Gastroesophageal sphincter (tissue), 4 donors: ENCODE data around the gene ZBTB4. TPM values are rescaled to one million over a fixed set of nuclear protein-coding genes. Genes with fewer than 3 reads are reported as not detected.
A peak's percentile ranks its signal among the peaks of the same experiment; 100 is the strongest.
"Not testable (repeated sequence)": the region's sequence is repeated elsewhere in the genome, so short reads cannot be mapped to it uniquely, and the experiment has no call there.

Experiments
- ATAC-seq: fragments of 150-250 bp; one replicate; pipeline ENCODE4 v1.9.1; 2016; ENCODE audit warnings: mild to moderate bottlenecking, moderate library complexity
- H3K27ac ChIP-seq, 4 donors: fragments of 200-600 bp; sonication (generic) in 3 of 4; 1 replicate in 3 of 4; 2 replicates in 1 of 4; pipeline ENCODE4 v1.5.1; 2016 to 2019
- H3K27me3 ChIP-seq: fragments of 200-600 bp; sonication (generic); one replicate; pipeline ENCODE4 v1.5.1; 2019
- H3K36me3 ChIP-seq, 2 donors: fragments of 200-600 bp; sonication (generic); one replicate each; pipeline ENCODE4 v1.5.1; 2019; ENCODE audit warnings: control low read depth in 1 of 2
- H3K4me1 ChIP-seq, 3 donors: fragments of 200-600 bp; sonication (generic); 1 replicate in 2 of 3; 2 replicates in 1 of 3; pipeline ENCODE4 v1.5.1; 2016 to 2019; ENCODE audit warnings: control low read depth in 2 of 3
- H3K4me3 ChIP-seq, 2 donors: fragments of 200-600 bp; sonication (generic); one replicate each; pipeline ENCODE4 v1.5.1; 2019; ENCODE audit warnings: mild to moderate bottlenecking in 1 of 2, moderate library complexity in 1 of 2
- H3K9me3 ChIP-seq, 3 donors: fragments of 200-600 bp; sonication (generic); one replicate each; pipeline ENCODE4 v1.5.1; 2017 to 2019; ENCODE audit warnings: control low read depth in 2 of 3
- CTCF ChIP-seq, 4 experiments: fragments of 200-600 bp in 2 of 4; fragments of 450-650 bp in 2 of 4; sonication (generic) in 1 of 4; IDR thresholded peaks; one replicate each; pipeline ENCODE4 v1.5.1; 2017 to 2019; ENCODE audit warnings: antibody characterized with exemption in 4 of 4, mild to moderate bottlenecking in 2 of 4, moderate library complexity in 2 of 4
- EP300 ChIP-seq: sonication (generic); formaldehyde crosslinking; IDR thresholded peaks from one replicate; pipeline ENCODE4 v1.6.1; 2017; ENCODE audit warnings: antibody characterized with exemption, mild to moderate bottlenecking
- POLR2A ChIP-seq, 2 donors: fragments of 450-650 bp; IDR thresholded peaks; one replicate each; pipeline ENCODE4 v1.6.1; 2017; ENCODE audit warnings: antibody characterized with exemption in 2 of 2, mild to moderate bottlenecking in 2 of 2, moderate library complexity in 1 of 2
- POLR2AphosphoS5 ChIP-seq: sonication (generic); formaldehyde crosslinking; IDR thresholded peaks from one replicate; pipeline ENCODE4 v1.6.1; 2017; ENCODE audit warnings: antibody characterized with exemption
- WGBS, 2 donors: methylation state at CpG; one replicate each; pipeline ENCODE4 v1.1.5; 2018; ENCODE audit warnings: low coverage in 1 of 2; 5-methylcytosine and 5-hydroxymethylcytosine counted together
- total RNA-seq, 4 donors: library from RNA; depleted of rRNA; stranded (reverse); fragments of >200 nt; gene quantifications; one replicate each; pipeline ENCODE4 v1.1.0, GENCODE V29; 2016

The ZBTB4 gene
- total RNA-seq, 4 donors from 2014 or later: 68.4 to 115 (median 80.2) TPM

- peak overlapping the region in 1 of 2 donors; percentile 100 for H3K4me3 ChIP-seq
- TF ChIP-seq POLR2AphosphoS5 (no peak), EP300 (no peak), CTCF (IDR thresholded peaks at IDR 0.05) (no peak), POLR2A (IDR thresholded peaks at IDR 0.05) (no peak)
- ATAC-seq: no peak
- H3K27me3 ChIP-seq: no peaks in the 10 kb centered on the region
- peaks cover 4 to 87% (median 36%) of the 10 kb centered on the region in 3 donors for H3K4me1 ChIP-seq
- H3K36me3 ChIP-seq: no peaks in the 10 kb centered on the region
- no peaks in the 10 kb centered on the region for H3K9me3 ChIP-seq
- H3K27ac ChIP-seq: peak overlapping the region; percentile 39 to 100 (median 100)
- 16 to 25% methylated on average over 2 to 3 of the region's 3 CpGs for whole genome bisulfite sequencing, 2 donors
Observed at GRCh38 chr17:7476494-7476893, 2.9 kb downstream of the ZBTB4 start.

DNA sequence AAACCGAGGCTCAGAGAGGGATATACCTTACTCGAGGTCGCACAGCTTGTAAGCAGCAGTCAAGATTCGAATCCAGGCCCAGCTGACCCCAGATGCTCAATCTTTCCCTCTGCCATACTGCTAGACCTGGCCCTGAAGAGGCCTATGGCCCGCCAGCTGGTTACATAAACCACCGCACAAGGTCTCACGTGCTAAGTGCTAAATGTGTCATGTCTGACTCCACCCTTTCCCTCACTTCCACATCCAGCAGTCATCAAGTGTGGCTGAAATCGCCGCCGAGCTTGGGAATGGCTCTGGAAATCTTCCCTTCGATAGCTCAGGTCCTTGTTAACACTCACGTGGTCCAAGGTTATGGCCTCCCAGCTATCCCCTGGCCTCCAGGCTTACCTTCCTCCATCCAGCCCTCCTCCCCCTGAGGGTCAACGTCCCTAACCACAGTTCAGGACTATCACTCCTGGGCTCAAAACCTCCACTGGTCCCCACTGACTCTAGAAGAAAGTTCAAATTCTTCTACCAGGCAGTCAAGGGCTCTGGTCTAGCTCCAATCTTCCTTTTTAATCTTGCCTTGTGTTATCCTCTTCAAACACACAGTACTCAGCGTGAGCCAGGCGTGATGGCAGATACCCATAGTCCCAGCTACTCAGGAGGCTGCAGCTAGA lies 3.5 kb downstream of the ZBTB4 start:
- WGBS, 2 donors: 15 to 40% methylated on average over 5 to 15 of the region's 15 CpGs
- no peaks in the 10 kb centered on the region for H3K36me3 ChIP-seq
- TF ChIP-seq POLR2A (IDR thresholded peaks at IDR 0.05) (no peak), CTCF (IDR thresholded peaks at IDR 0.05) (no peak), POLR2AphosphoS5 (peak; percentile 61), EP300 (no peak)
- peaks cover 4 to 89% (median 36%) of the 10 kb centered on the region in 3 donors for H3K4me1 ChIP-seq
- no peaks in the 10 kb centered on the region for H3K27me3 ChIP-seq
- no peaks in the 10 kb centered on the region for H3K9me3 ChIP-seq
- no peak overlapping the region for H3K4me3 ChIP-seq
- peak; percentile 68 for ATAC-seq
- H3K27ac ChIP-seq: peak overlapping the region; percentile 39 to 100 (median 100)

DNA sequence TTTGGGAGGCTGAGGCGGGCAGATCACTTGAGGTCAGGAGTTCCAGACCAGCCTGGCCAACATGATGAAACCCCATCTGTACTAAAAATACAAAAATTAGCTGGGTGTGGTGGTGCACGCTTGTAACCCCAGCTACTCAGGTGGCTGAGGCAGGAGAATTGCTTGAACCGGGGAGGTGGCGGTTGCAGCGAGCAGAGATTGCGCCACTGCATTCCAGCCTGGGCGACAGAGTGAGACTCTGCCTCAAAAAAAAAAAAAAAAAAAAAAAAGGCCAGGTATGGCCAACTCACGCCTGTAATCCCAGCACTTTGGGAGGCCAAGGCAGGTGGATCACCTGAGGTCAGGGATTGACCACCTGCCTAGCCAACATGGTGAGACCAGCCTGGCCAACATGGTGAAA lies 4.7 kb downstream of the ZBTB4 start:
- WGBS, 2 donors: 84 to 98% methylated on average over 6 to 7 of the region's 8 CpGs
- H3K4me3 ChIP-seq, H3K27me3 ChIP-seq, H3K9me3 ChIP-seq, H3K36me3 ChIP-seq, ATAC-seq: not testable (repeated sequence)
- Histone ChIP-seq H3K27ac (peak overlapping the region in 3 of 4 donors; percentile 99 to 100 (median 100)), H3K4me1 (peaks cover 4 to 89% (median 31%) of the 10 kb centered on the region in 3 donors)

DNA sequence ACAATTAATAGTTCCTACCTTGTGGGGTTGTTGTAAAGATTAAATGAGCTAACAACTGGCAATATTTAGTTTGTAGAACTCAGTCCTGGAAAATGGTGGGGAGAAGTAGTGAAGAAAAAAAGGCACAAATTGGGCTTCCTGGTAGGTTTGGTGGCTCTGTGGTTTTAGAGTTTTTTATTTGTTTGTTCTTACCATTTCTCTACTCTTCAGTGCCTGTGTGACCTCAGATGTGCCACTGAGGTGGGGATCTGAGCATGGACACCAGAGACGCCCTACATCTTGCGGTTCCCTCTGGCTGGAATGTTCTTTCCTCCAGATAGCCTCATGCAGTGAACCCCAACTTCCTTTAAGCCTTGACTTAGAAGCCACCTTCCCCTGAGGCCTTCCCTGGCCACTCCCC lies 7.7 kb downstream of the ZBTB4 start:
- H3K9me3 ChIP-seq: no peaks in the 10 kb centered on the region
- peaks cover 0 to 3% of the 10 kb centered on the region in 2 donors for H3K36me3 ChIP-seq
- no peak for TF ChIP-seq POLR2AphosphoS5
- H3K27me3 ChIP-seq: no peaks in the 10 kb centered on the region
- peaks cover 0 to 97% (median 26%) of the 10 kb centered on the region in 3 donors for H3K4me1 ChIP-seq
- 86% methylated on average over 2 of the region's 2 CpGs; no CpG with 5 or more reads in 1 of the 2 donors for whole genome bisulfite sequencing, 2 donors
- H3K4me3 ChIP-seq: no peak overlapping the region
- ATAC-seq: no peak
- peak overlapping the region in 2 of 4 donors; percentile 4 to 28 for H3K27ac ChIP-seq

DNA sequence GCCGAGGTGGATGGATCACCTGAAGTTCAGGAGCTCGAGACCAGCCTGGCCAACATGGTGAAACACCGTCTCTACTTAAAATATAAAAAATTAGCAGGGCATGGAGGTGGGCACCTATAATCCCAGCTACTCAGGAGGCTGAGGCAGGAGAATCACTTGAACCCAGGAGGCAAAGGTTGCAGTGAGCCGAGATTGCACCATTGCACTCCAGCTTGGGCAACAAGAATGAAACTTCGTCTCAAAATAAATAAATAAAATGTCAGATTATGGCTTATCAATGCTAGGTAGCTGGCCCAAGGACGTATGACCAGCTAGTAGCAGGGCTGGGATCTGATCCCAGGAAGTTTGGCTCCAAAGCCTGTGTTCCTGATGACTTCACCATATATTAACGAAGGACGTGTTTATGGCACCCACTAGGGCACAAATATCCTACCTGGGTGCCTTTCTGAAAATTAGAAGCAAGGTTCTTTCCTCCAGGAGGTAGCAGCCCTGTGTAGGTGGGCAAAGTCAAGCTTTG lies 8.9 kb downstream of the ZBTB4 start:
- WGBS, 2 donors: 74 to 94% methylated on average over 3 to 8 of the region's 8 CpGs
- peaks cover 2 to 97% (median 24%) of the 10 kb centered on the region in 3 donors for H3K4me1 ChIP-seq

GRCh38 chr17:7469843-7470242 lies 9.6 kb downstream of the ZBTB4 start:
- Histone ChIP-seq H3K36me3 (peaks cover 0 to 20% of the 10 kb centered on the region in 2 donors), H3K27ac (peak overlapping the region in 1 of 4 donors; percentile 28), H3K4me1 (peaks cover 2 to 92% (median 17%) of the 10 kb centered on the region in 3 donors)
- not testable (repeated sequence) for H3K27me3 ChIP-seq, H3K4me3 ChIP-seq, ATAC-seq, H3K9me3 ChIP-seq
- WGBS, 2 donors: 87 to 92% methylated on average over 3 to 12 of the region's 12 CpGs

More for the DNA sequence above, 8.9 kb downstream of the ZBTB4 start:
- H3K4me3 ChIP-seq, H3K27me3 ChIP-seq, ATAC-seq, H3K9me3 ChIP-seq: not testable (repeated sequence)
- peaks cover 0 to 15% of the 10 kb centered on the region in 2 donors for H3K36me3 ChIP-seq
- peak overlapping the region in 3 of 4 donors; percentile 1 to 33 (median 28) for H3K27ac ChIP-seq

DNA sequence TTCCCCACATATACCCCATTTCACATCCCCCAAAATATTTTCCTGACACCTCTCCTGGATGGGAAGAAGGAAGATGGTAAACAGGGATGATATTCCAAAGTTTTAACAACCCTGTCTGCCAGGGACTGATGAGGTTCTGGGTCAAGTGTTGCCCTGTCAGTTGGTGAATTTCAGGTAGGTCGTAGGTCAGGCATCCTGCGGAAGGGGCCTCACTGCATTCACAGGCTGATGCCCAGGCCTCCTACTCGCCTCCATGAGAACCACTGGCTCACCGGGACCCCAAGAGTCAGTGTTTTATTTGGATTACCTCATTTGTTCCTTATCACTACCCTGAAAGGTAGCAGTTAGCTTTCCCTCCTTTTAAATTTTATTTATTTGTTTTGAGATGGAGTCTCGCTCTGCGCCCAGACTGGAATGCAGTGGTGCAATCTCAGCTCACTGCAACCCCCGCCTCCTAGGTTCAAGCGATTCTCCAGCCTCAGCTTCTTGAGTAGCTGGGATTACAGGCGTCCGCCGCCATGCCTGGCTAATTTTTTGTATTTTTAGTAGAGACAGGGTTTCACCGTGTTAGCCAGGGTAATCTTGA lies 10.5 kb downstream of the ZBTB4 start:
- no peaks in the 10 kb centered on the region for H3K9me3 ChIP-seq
- H3K4me3 ChIP-seq: no peak overlapping the region
- no peak for ATAC-seq
- WGBS, 2 donors: 57 to 68% methylated on average over 1 to 12 of the region's 12 CpGs
- no peaks in the 10 kb centered on the region for H3K27me3 ChIP-seq
- peaks cover 2 to 83% (median 17%) of the 10 kb centered on the region in 3 donors for H3K4me1 ChIP-seq
- H3K36me3 ChIP-seq: peaks cover 0 to 29% of the 10 kb centered on the region in 2 donors
- no peak overlapping the region for H3K27ac ChIP-seq
- no peak for TF ChIP-seq EP300
- no peak for TF ChIP-seq CTCF (IDR thresholded peaks at IDR 0.05)
- TF ChIP-seq POLR2AphosphoS5: no peak
- no peak for TF ChIP-seq POLR2A (IDR thresholded peaks at IDR 0.05)
